GM21423 (cell line): ENCODE data around the gene RAB39A.

ENCODE experiments used
- ATAC-seq: cut with Tn5 transposase; IDR thresholded peaks from one replicate; pipeline ENCODE4 v1.9.1; 2021; ENCODE audit warnings: mild to moderate bottlenecking, moderate library complexity; ENCODE audit not compliant: unreplicated experiment

The RAB39A gene

GRCh38 chr11:107957109-107957588 is 28.9 kb downstream of the RAB39A start:
- peak; percentile 72 for ATAC-seq

- ATAC-seq: no peak
These were observed 33.2 kb downstream of the RAB39A start for GRCh38 chr11:107961480-107961879.

- ATAC-seq: no peak
These were observed 33.9 kb downstream of the RAB39A start for GRCh38 chr11:107962181-107962580.

GRCh38 chr11:107963091-107963490 is 34.8 kb downstream of the RAB39A start:
- no peak for ATAC-seq

GRCh38 chr11:107969219-107969618 is 41.0 kb downstream of the RAB39A start:
- ATAC-seq: no peak

- ATAC-seq: no peak
These were observed 41.8 kb downstream of the RAB39A start for GRCh38 chr11:107970049-107970448.

- no peak for ATAC-seq
These were observed 45.4 kb downstream of the RAB39A start for GRCh38 chr11:107973641-107974040.

- ATAC-seq: no peak
These were observed 60.3 kb downstream of the RAB39A start for GRCh38 chr11:107988397-107989158.

GRCh38 chr11:107991868-107992414 is 63.7 kb downstream of the RAB39A start:
- no peak for ATAC-seq

GRCh38 chr11:107996006-107996776 is 67.9 kb downstream of the RAB39A start:
- no peak for ATAC-seq

GRCh38 chr11:107998761-107999160 is 70.5 kb downstream of the RAB39A start:
- ATAC-seq: no peak

GRCh38 chr11:107999759-108000455 is 71.7 kb downstream of the RAB39A start:
- ATAC-seq: peak; percentile 88

- ATAC-seq: no peak
These were observed 74.2 kb downstream of the RAB39A start for GRCh38 chr11:108002476-108002875.

- no peak for ATAC-seq
These were observed 75.4 kb downstream of the RAB39A start for GRCh38 chr11:108003623-108004022.

- no peak for ATAC-seq
These were observed 79.6 kb downstream of the RAB39A start for GRCh38 chr11:108007819-108008218.

- ATAC-seq: peak; percentile 84
These were observed 80.6 kb downstream of the RAB39A start, which contains the start of gene CUL5 for GRCh38 chr11:108008656-108009496. Gene CUL5 (plus strand): TSS chr11:108008898. CDS start chr11:108009349, 451 bp downstream.

- no peak for ATAC-seq
These were observed 81.5 kb downstream of the RAB39A start for GRCh38 chr11:108009497-108010370.

GRCh38 chr11:108012139-108012725 is 84.0 kb downstream of the RAB39A start:
- ATAC-seq: no peak
